Testis (tissue), 3 donors: Measurements from ENCODE around the gene MTMR1. TPM values are rescaled to one million over a fixed set of nuclear protein-coding genes. Genes with fewer than 3 reads are reported as not detected.

ENCODE experiments used
- DNase-seq: peaks from one replicate; pipeline ENCODE4 v3.0.0-alpha.2; 2019
- H3K27ac ChIP-seq, 2 donors: fragments of 200-600 bp; sonication (generic); one replicate each; pipeline ENCODE4 v1.5.1; 2019
- H3K27me3 ChIP-seq: fragments of 200-600 bp; sonication (generic); one replicate; pipeline ENCODE4 v1.5.1; 2019
- H3K36me3 ChIP-seq: fragments of 200-600 bp; sonication (generic); one replicate; pipeline ENCODE4 v1.5.1; 2017; ENCODE audit warnings: low read depth; ENCODE audit errors: missing control alignments
- H3K4me1 ChIP-seq: fragments of 200-600 bp; sonication (generic); one replicate; pipeline ENCODE4 v1.5.1; 2019
- H3K4me3 ChIP-seq, 2 donors: fragments of 200-600 bp; sonication (generic); one replicate each; pipeline ENCODE4 v1.5.1; 2017 to 2019
- H3K9me3 ChIP-seq: fragments of 200-600 bp; sonication (generic); one replicate; pipeline ENCODE4 v1.5.1; 2017
- POLR2A ChIP-seq: fragments of 450-650 bp; IDR thresholded peaks from one replicate; pipeline ENCODE4 v1.6.1; 2017; ENCODE audit warnings: antibody characterized with exemption, mild to moderate bottlenecking, moderate library complexity
- WGBS, 2 donors: methylation state at CpG; one replicate each; pipeline ENCODE4 v1.1.5; 2018; 5-methylcytosine and 5-hydroxymethylcytosine counted together
- intact Hi-C: fragments of 100-400 bp; cut with DNase I; formaldehyde crosslinking; loops from one replicate; pipeline ENCODE4 v1.15.1; 2023; ENCODE audit warnings: low total_unique reads
- polyA plus RNA-seq: library from polyadenylated mRNA; stranded (reverse); fragments of 350-450 nt; fragmentation: Illumina TruSeq; extraction: RNeasy Lipid Tissue Mini Kit (QIAGEN cat#74804); gene quantifications from one replicate; pipeline ENCODE4 v1.2.3, GENCODE V29; 2014; ENCODE audit warnings: low read depth, low replicate concordance; ENCODE audit not compliant: insufficient read depth
- total RNA-seq, 2 donors: library from RNA; depleted of rRNA; stranded (reverse); fragments of >200 nt; gene quantifications; one replicate each; pipeline ENCODE4 v1.2.3, GENCODE V29; 2016
- TF ChIP-seq, protein P1 (sequence below), 3 experiments: fragments of 450-650 bp in 2 of 3; fragments of 200-600 bp in 1 of 3; sonication (generic) in 1 of 3; IDR thresholded peaks; one replicate each; pipeline ENCODE4 v1.5.1; 2016 to 2019; ENCODE audit warnings: antibody characterized with exemption in 3 of 3, mild to moderate bottlenecking in 2 of 3, moderate library complexity in 1 of 3

MTMR1 gene
- total and polyA plus RNA-seq, 3 donors from 2014 or later, result 26.1 to 57.2 (median 50.3) TPM

DNA sequence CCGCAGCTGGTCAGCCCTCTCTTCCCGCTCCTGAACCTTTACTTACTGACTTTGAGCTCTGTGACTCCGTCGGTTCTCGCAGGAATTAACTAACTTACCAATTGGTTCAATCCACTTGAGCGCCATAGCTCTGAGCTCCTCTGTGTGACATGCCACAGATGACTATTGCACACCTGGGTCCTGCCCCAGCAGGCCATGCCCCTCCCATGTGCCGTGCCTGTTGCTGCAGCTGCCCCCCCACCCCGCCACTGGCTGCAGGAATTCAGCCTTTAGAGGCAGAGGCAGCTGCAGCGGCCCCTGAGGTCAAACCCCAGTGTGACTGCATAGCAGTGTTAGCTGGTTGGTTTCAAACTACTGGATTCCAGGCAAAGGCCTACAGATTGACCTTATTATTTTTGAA is 70.6 kb downstream of the MTMR1 start:
- intact Hi-C loops, result no loop called here

DNA sequence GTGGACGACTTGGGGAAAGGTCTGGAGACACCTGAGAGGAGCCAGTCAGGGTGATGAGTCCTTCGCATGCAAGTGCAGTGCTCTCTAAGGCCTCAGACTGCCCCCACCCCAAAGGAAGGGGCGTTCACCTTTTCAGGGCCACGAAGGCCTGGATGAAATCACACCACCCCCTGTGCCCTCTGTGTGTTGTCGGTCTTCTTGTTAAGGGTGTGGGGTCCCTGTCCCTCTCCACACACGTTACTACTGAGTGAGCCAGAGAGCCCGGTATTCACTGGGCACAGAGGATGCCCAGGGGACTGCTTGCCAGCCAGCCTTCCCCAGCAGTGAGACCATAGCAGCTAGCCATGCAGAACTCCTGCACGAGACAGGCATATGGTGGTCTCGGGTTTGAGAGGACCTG is 72.0 kb downstream of the MTMR1 start:
- 82 to 86% methylated on average over 9 of the region's 9 CpGs for WGBS, 2 donors
- Histone ChIP-seq H3K4me1 (no peaks in the 10 kb centered on the region), H3K27ac (no peak overlapping the region), H3K27me3 (no peaks in the 10 kb centered on the region), H3K4me3 (no peak overlapping the region), H3K36me3 (no peaks in the 10 kb centered on the region), H3K9me3 (no peaks in the 10 kb centered on the region)
- TF ChIP-seq, protein P1, sequence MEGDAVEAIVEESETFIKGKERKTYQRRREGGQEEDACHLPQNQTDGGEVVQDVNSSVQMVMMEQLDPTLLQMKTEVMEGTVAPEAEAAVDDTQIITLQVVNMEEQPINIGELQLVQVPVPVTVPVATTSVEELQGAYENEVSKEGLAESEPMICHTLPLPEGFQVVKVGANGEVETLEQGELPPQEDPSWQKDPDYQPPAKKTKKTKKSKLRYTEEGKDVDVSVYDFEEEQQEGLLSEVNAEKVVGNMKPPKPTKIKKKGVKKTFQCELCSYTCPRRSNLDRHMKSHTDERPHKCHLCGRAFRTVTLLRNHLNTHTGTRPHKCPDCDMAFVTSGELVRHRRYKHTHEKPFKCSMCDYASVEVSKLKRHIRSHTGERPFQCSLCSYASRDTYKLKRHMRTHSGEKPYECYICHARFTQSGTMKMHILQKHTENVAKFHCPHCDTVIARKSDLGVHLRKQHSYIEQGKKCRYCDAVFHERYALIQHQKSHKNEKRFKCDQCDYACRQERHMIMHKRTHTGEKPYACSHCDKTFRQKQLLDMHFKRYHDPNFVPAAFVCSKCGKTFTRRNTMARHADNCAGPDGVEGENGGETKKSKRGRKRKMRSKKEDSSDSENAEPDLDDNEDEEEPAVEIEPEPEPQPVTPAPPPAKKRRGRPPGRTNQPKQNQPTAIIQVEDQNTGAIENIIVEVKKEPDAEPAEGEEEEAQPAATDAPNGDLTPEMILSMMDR (IDR thresholded peaks at IDR 0.05), result no peak
- no peak for TF ChIP-seq POLR2A
- intact Hi-C loops, result no loop called here
- DNase-seq, result no peak

More for the DNA sequence above, 70.6 kb downstream of the MTMR1 start:
- Histone ChIP-seq H3K27ac (no peak overlapping the region), H3K36me3 (no peaks in the 10 kb centered on the region), H3K4me1 (no peaks in the 10 kb centered on the region), H3K9me3 (no peaks in the 10 kb centered on the region), H3K27me3 (no peaks in the 10 kb centered on the region), H3K4me3 (no peak overlapping the region)
- DNase-seq, result no peak
- 77 to 92% methylated on average over 7 to 9 of the region's 9 CpGs for WGBS, 2 donors
- no peak for TF ChIP-seq POLR2A
- TF ChIP-seq, protein P1 (IDR thresholded peaks at IDR 0.05), result no peak

DNA sequence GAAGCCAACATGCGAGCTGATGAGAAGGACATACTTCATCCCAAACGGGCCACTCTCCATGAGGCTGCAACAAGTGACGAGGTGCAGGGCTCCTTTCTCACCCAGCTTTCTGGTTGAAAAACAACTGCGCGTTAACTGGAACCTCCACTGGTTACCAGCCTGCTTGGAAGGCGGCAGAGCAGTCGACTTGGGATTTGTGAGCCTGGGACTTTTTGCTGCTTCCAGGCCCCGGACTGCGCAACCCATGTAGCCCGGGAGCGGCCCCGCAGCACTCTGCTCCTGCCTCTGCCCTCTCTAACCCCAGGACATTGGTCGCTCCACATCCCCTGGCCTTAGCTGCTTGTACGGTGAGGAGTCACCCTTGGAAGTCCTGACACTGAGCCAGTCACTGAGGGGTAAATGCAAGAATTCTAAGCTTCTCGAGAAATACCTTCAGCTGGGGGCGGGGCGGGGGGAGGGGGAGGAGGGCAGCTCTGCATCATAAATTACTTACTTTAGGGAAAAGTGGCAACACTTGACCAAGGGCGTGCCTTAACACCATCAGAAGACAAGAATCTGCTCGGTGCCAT is 72.7 kb downstream of the MTMR1 start:
- Histone ChIP-seq H3K4me3 (no peak overlapping the region), H3K27ac (no peak overlapping the region), H3K36me3 (no peaks in the 10 kb centered on the region), H3K9me3 (no peaks in the 10 kb centered on the region), H3K27me3 (no peaks in the 10 kb centered on the region), H3K4me1 (no peaks in the 10 kb centered on the region)
- 57 to 88% methylated on average over 2 to 18 of the region's 19 CpGs for WGBS, 2 donors
- TF ChIP-seq, protein P1 (IDR thresholded peaks at IDR 0.05), result no peak
- no peak for TF ChIP-seq POLR2A
- no peak for DNase-seq
- intact Hi-C loops, result no loop called here

DNA sequence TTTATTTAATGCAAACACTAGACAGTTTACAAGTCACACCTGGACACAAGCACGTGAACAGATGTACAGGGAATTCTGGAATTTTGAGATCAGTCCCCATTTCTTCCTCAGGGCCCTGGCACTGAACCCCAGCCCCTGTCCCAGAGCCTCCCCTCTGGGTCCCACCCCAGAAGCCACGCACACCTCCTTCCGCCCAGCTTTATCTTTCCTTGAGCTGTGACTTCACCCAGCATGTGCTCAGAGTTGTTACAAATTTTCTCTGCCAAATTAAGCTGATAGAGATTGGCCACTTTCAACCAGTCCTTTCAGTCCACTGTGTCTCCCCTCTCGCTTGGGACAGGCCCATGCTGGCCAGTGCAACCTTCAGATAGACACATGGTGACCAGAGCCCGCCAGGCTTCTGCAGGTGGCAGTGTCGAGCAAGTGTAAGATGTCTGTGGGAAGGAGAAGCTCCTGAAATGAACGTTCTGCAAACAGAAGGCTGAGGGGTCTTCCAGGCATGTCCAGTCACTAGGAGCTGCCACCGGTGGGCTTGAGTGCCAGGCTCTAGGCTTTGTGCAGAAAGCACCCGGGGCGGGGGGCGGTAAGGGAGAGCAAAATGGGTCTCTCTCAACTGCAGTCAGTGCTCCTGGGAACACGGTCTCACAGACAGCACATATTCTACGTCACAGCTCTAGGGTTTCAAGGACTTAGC is 73.3 kb downstream of the MTMR1 start:
- no peaks in the 10 kb centered on the region for H3K4me1 ChIP-seq
- H3K27me3 ChIP-seq, result no peaks in the 10 kb centered on the region
- H3K9me3 ChIP-seq, result no peaks in the 10 kb centered on the region
- H3K4me3 ChIP-seq, result no peak overlapping the region
- intact Hi-C loops, result no loop called here
- TF ChIP-seq POLR2A, result no peak
- TF ChIP-seq, protein P1 (IDR thresholded peaks at IDR 0.05), result no peak
- 74 to 93% methylated on average over 3 to 13 of the region's 13 CpGs for WGBS, 2 donors
- H3K36me3 ChIP-seq, result no peaks in the 10 kb centered on the region
- H3K27ac ChIP-seq, result no peak overlapping the region
- DNase-seq, result no peak

DNA sequence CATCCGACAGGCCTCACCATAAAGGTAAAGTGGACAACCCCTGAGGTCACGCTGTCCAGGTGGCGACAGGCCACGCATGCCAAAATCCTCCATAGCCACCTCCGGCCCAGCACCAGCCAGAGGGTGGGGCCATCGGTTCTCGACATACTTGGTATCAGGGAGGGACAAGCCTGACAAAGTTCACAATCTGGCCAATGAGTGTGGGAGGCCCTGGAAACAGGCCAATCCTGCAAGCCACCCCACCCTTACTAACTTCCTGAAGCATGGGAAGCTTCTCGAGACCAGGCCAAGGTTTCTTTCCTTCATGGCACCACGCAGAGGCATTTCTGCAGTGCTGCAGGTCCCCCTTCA is 73.8 kb downstream of the MTMR1 start:
- DNase-seq, result peak; percentile 28
- Histone ChIP-seq H3K27ac (no peak overlapping the region), H3K27me3 (no peaks in the 10 kb centered on the region), H3K36me3 (no peaks in the 10 kb centered on the region), H3K4me3 (no peak overlapping the region), H3K4me1 (no peaks in the 10 kb centered on the region), H3K9me3 (no peaks in the 10 kb centered on the region)
- WGBS, 2 donors, result 56% methylated on average over 3 of the region's 9 CpGs; no CpG with 5 or more reads in 1 of the 2 donors
- intact Hi-C loops, result no loop called here
- TF ChIP-seq, protein P1 (IDR thresholded peaks at IDR 0.05), result no peak
- TF ChIP-seq POLR2A, result no peak
